WI38 (cell line): ENCODE measurements around the gene ADRA2C.

Source experiments
- H3K4me3 ChIP-seq: 2 replicates; pipeline ENCODE4 v1.5.1; 2011; ENCODE audit warnings: low read depth, mild to moderate bottlenecking, control low read depth, low read length
- CTCF ChIP-seq: IDR thresholded peaks from 2 replicates; pipeline ENCODE4 v1.5.1; 2012; ENCODE audit warnings: low read depth, mild to moderate bottlenecking, control low read depth, low read length

ADRA2C gene

GRCh38 chr4:3791910-3792542, 25.8 kb downstream of the ADRA2C start:
- no peak overlapping the region for H3K4me3 ChIP-seq
- TF ChIP-seq CTCF, result no peak

GRCh38 chr4:3792813-3793212, 26.6 kb downstream of the ADRA2C start:
- no peak for TF ChIP-seq CTCF
- H3K4me3 ChIP-seq, result no peak overlapping the region

- TF ChIP-seq CTCF, result no peak
- no peak overlapping the region for H3K4me3 ChIP-seq
Measured at GRCh38 chr4:3793545-3793944, 27.4 kb downstream of the ADRA2C start.

- H3K4me3 ChIP-seq, result no peak overlapping the region
- no peak for TF ChIP-seq CTCF
Measured at GRCh38 chr4:3796960-3797359, 30.8 kb downstream of the ADRA2C start.

GRCh38 chr4:3797831-3798790, 31.9 kb downstream of the ADRA2C start:
- H3K4me3 ChIP-seq, result no peak overlapping the region
- no peak for TF ChIP-seq CTCF

- TF ChIP-seq CTCF, result no peak
- H3K4me3 ChIP-seq, result no peak overlapping the region
Measured at GRCh38 chr4:3799496-3799895, 33.3 kb downstream of the ADRA2C start.

GRCh38 chr4:3800351-3800750, 34.2 kb downstream of the ADRA2C start:
- no peak overlapping the region for H3K4me3 ChIP-seq
- TF ChIP-seq CTCF, result no peak
